ENCODE data around the gene NRAP.

GRCh38 chr10:113690749-113691148 lies 26.9 kb upstream of the NRAP start:
- TF ChIP-seq CTCF (IDR thresholded peaks at IDR 0.05 in 2 of 3, conservative IDR thresholded peaks at IDR 0.05 in 1 of 3; ENCODE audit: control insufficient read depth in 2 of 3, extremely low read depth in 1 of 3, insufficient read depth in 1 of 3, low read depth in 3 of 3, low read length in 3 of 3) (no peak), EZH2 (IDR thresholded peaks at IDR 0.05; ENCODE audit: borderline replicate concordance, control insufficient read depth, low read depth, low read length) (no peak), DPF2 (IDR thresholded peaks at IDR 0.05) (no peak), HSF1 (IDR thresholded peaks at IDR 0.05; ENCODE audit: low read depth, low read length) (no peak), POLR2AphosphoS5 (IDR thresholded peaks at IDR 0.05; ENCODE audit: low read length) (no peak)
- TF ChIP-seq, protein P1, sequence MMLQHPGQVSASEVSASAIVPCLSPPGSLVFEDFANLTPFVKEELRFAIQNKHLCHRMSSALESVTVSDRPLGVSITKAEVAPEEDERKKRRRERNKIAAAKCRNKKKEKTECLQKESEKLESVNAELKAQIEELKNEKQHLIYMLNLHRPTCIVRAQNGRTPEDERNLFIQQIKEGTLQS (IDR thresholded peaks at IDR 0.05; ENCODE audit: borderline replicate concordance, extremely low read depth, low read depth, low read length), result no peak
- TF ChIP-seq, protein P2, sequence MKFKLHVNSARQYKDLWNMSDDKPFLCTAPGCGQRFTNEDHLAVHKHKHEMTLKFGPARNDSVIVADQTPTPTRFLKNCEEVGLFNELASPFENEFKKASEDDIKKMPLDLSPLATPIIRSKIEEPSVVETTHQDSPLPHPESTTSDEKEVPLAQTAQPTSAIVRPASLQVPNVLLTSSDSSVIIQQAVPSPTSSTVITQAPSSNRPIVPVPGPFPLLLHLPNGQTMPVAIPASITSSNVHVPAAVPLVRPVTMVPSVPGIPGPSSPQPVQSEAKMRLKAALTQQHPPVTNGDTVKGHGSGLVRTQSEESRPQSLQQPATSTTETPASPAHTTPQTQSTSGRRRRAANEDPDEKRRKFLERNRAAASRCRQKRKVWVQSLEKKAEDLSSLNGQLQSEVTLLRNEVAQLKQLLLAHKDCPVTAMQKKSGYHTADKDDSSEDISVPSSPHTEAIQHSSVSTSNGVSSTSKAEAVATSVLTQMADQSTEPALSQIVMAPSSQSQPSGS (IDR thresholded peaks at IDR 0.05; ENCODE audit: low read length), result no peak

Measured in GM12878 (cell line).